Activated naive CD8-positive, alpha-beta T cell treated with anti-CD3 and anti-CD28 coated beads for 36 hours (primary cell): ENCODE measurements around the gene CRKL. TPM values are rescaled to one million over a fixed set of nuclear protein-coding genes. Genes with fewer than 3 reads are reported as not detected.

Experiments used
- DNase-seq: peaks from one replicate; pipeline ENCODE4 v3.0.0; 2021
- H3K27ac Mint-ChIP-seq: one replicate; pipeline ENCODE4 v1.8.0; 2022; ENCODE audit warnings: mild to moderate bottlenecking, moderate library complexity, mixed read lengths
- H3K27me3 Mint-ChIP-seq: one replicate; pipeline ENCODE4 v1.8.0; 2022; ENCODE audit warnings: mild to moderate bottlenecking, mixed read lengths
- H3K36me3 Mint-ChIP-seq: one replicate; pipeline ENCODE4 v1.8.0; 2021; ENCODE audit warnings: mild to moderate bottlenecking, mixed read lengths
- H3K4me1 Mint-ChIP-seq: one replicate; pipeline ENCODE4 v1.8.0; 2021; ENCODE audit warnings: mixed read lengths
- H3K4me3 Mint-ChIP-seq: one replicate; pipeline ENCODE4 v1.8.0; 2022; ENCODE audit warnings: mild to moderate bottlenecking, moderate library complexity, mixed read lengths
- H3K9me3 Mint-ChIP-seq: one replicate; pipeline ENCODE4 v1.8.0; 2022; ENCODE audit warnings: mixed read lengths
- total RNA-seq, 2 experiments: library from RNA; stranded (reverse); gene quantifications; one replicate each; pipeline ENCODE4 v1.2.3, GENCODE V29; 2021

Gene CRKL
- total RNA-seq, 2 experiments from 2014 or later: 82.1 to 82.2 TPM

DNA sequence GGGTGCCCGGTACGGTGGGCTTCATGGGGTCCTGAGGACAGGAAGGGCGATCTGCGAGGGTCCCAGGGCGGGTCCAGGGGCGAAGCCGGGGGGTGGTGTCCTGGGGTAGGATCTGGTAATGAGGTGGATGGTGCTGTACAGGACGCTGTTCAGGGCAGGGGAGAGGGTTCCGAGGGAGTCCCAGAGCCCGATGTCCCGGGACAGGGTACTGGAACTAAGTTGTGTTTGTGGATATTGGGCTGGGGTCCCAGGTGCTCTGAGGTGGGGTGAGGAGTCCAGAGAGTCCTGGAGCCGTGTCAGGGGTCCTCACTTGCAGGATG lies 65.3 kb downstream of the CRKL start:
- no peak for DNase-seq
- peaks cover 33% of the 10 kb centered on the region for H3K4me1 Mint-ChIP-seq

DNA sequence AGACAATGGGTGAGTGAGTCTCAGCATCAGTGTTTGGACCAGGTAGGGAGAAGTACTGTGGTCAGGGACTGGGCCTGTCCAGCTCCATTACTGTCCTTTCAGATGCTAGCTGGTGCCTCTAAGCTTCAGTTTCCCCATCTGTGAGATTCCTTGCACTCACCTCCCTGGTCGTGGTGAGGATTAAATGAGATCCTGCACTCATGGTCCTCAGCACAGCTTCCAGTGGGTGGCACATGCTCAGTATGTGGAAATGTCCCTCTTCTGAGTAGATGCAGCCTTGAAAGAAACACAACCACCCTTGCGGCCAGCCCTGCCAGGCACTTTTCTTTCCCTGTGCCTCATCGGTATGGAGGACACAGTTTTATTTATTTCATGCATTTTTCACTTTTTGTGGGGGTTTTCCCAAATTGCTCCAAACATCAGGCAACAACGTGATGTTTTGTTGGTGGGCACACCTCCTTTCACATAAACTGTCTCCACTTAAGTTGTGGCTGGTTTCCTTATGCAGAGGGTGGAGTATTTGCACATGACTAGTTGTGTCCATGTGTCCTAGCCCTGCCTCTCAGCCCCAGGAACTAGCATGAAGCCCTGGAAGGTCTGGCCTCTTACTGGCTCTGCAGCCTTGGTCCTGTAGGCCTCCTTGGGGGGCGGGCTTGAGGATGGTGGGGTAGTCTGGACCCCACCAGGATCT lies 66.0 kb downstream of the CRKL start:
- Mint-ChIP-seq H3K27me3 (no peaks in the 10 kb centered on the region), H3K4me1 (peaks cover 33% of the 10 kb centered on the region), H3K4me3 (peak overlapping the region; percentile 98)

More for the DNA sequence above, 65.3 kb downstream of the CRKL start:
- H3K9me3 Mint-ChIP-seq: peaks cover 7% of the 10 kb centered on the region
- H3K36me3 Mint-ChIP-seq: peaks cover 1% of the 10 kb centered on the region
- H3K4me3 Mint-ChIP-seq: peak overlapping the region; percentile 98
- H3K27ac Mint-ChIP-seq: peak overlapping the region; percentile 88
- H3K27me3 Mint-ChIP-seq: no peaks in the 10 kb centered on the region

DNA sequence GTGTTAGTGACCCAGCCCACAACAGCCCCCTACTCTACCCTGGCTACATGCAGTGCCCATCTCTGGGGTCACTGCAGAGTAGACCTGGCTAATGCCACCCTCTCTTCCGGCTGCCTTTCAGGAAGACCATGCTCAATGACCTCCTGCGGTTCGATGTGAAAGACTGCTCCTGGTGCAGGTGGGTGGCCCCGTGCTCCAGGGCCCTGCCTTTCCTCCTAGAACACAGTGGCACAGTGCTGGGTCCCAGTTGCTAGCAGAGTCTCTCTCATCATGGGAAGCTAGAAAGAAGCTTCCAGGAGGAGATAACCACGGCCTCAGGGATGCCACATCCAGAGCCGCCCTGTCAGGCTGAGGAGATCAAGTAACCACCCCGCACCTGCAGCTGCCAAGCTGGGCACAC lies 68.5 kb downstream of the CRKL start:
- Mint-ChIP-seq H3K4me1 (peaks cover 24% of the 10 kb centered on the region), H3K27ac (no peak overlapping the region), H3K4me3 (no peak overlapping the region), H3K27me3 (no peaks in the 10 kb centered on the region), H3K9me3 (no peaks in the 10 kb centered on the region), H3K36me3 (peaks cover 1% of the 10 kb centered on the region)
- DNase-seq: no peak

More for the DNA sequence above, 66.0 kb downstream of the CRKL start:
- no peak for DNase-seq
- H3K27ac Mint-ChIP-seq: peak overlapping the region; percentile 88
- peaks cover 1% of the 10 kb centered on the region for H3K36me3 Mint-ChIP-seq
- peaks cover 6% of the 10 kb centered on the region for H3K9me3 Mint-ChIP-seq

DNA sequence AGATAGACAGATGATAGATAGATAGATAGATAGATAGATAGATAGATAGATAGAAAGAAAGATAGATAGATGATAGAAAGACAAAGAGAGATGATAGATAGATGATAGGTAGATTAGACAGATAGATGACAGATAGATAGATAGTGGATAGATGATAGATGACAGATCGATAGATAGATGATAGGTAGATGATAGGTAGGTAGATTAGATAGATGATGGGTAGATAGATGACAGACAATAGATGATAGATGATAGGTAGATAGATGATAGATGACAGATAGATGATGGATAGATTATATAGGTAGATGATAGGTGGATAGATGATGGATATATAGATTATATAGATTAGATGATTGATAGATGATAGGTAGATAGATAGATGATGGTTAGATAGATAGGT lies 69.2 kb downstream of the CRKL start:
- peaks cover 1% of the 10 kb centered on the region for H3K36me3 Mint-ChIP-seq
- no peaks in the 10 kb centered on the region for H3K9me3 Mint-ChIP-seq
- no peak overlapping the region for H3K4me3 Mint-ChIP-seq
- peaks cover 19% of the 10 kb centered on the region for H3K4me1 Mint-ChIP-seq
- no peak for DNase-seq
- H3K27ac Mint-ChIP-seq: no peak overlapping the region
- H3K27me3 Mint-ChIP-seq: no peaks in the 10 kb centered on the region

DNA sequence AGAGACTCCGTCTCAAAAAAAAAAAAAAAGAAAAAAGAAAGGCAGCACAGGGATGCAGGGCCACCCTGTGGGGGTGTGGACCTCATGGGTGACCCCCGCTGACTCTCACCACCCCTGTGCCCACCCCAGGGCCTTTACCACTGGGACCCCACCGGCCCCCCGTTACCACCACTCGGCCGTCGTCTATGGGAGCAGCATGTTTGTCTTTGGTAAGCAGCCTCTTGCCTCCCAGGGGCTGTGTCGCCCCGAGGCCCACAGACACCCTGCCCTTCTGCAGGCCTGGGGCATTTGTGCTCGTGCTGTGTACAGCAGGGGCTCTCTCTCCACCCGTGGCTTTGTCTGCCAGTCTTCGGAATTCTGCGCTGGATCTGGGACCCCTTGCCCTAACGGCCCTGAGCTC lies 70.2 kb downstream of the CRKL start:
- no peak for DNase-seq
- H3K4me3 Mint-ChIP-seq: no peak overlapping the region
- peaks cover 19% of the 10 kb centered on the region for H3K4me1 Mint-ChIP-seq
- no peaks in the 10 kb centered on the region for H3K9me3 Mint-ChIP-seq
- H3K27ac Mint-ChIP-seq: no peak overlapping the region
- no peaks in the 10 kb centered on the region for H3K27me3 Mint-ChIP-seq
- H3K36me3 Mint-ChIP-seq: peaks cover 1% of the 10 kb centered on the region

DNA sequence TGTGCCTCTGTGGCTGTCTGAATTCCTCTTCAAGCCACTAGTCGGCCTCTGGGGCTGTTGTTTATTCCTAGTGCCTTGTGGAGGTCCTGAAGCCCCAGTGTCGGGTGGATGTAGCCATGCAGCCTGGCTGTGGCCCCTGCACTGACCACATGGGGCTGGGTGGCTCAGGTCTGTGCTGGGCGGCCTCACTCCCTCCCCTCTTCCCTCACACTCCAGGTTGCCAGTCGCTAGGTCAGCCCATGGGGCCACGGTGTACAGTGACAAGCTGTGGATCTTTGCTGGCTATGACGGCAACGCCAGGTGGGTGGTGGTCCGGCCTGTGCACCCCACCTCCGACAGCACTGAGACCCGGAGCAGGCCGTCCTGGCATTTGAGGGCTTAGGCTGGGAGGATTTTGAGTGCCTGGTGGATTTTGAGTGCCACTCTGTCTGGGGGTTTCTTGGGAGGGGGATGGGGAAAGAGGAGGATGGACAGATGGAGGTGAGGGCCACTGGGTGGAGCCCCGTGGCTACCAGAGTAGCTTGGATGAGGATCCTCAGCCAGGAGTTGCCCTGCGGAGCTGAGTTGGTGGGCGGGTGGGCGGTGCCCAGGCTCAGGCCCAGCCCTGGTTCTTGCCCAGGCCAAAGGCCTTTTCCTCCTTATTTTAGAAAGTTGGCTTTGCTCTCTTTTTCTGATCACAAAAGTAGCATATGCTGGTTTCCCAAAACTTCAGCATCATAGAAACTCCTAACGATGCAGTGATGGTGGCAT lies 71.5 kb downstream of the CRKL start:
- Mint-ChIP-seq H3K27ac (no peak overlapping the region), H3K36me3 (no peaks in the 10 kb centered on the region), H3K27me3 (no peaks in the 10 kb centered on the region), H3K9me3 (no peaks in the 10 kb centered on the region), H3K4me3 (no peak overlapping the region), H3K4me1 (peaks cover 9% of the 10 kb centered on the region)
- no peak for DNase-seq

DNA sequence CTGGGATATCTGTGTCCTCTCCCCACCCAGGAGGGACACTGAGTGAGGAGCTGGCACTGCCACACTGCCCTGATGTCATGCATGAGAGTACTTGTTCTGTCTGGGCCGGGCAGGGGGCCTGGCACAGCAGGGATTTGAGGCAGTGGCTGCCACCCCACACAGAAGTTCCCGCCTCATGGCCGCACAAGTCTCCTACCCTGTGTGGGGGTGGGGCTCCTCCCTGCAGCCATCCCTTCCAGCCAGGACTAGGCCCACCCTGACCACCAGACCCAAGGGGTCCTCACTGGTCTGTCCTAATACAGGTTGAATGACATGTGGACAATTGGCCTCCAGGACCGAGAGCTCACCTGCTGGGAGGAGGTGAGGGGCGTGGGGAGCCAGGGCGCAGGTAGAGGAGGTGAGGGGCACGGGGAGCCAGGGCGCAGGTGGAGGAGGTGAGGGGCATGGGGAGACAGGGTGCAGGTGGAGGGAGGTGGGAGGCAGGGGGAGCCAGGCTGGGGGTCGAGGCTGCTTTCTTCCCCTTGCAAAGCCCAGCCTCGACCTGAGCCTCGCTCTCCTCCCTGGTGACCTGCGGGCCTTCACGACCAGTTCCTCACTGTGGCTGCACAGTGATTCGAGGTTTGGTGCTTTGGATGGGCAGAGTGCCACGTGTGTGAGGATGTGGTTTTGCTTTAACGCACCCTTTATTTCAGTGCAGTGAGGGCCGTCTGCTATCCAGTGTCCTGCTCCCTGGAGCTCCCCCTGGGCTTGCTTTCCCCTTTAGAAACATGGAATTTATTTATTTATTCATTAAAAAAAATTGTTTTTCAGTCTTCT lies 72.3 kb downstream of the CRKL start:
- no peak for DNase-seq
- Mint-ChIP-seq H3K36me3 (no peaks in the 10 kb centered on the region), H3K27me3 (no peaks in the 10 kb centered on the region), H3K4me3 (no peak overlapping the region), H3K4me1 (peaks cover 6% of the 10 kb centered on the region), H3K27ac (no peak overlapping the region), H3K9me3 (no peaks in the 10 kb centered on the region)

DNA sequence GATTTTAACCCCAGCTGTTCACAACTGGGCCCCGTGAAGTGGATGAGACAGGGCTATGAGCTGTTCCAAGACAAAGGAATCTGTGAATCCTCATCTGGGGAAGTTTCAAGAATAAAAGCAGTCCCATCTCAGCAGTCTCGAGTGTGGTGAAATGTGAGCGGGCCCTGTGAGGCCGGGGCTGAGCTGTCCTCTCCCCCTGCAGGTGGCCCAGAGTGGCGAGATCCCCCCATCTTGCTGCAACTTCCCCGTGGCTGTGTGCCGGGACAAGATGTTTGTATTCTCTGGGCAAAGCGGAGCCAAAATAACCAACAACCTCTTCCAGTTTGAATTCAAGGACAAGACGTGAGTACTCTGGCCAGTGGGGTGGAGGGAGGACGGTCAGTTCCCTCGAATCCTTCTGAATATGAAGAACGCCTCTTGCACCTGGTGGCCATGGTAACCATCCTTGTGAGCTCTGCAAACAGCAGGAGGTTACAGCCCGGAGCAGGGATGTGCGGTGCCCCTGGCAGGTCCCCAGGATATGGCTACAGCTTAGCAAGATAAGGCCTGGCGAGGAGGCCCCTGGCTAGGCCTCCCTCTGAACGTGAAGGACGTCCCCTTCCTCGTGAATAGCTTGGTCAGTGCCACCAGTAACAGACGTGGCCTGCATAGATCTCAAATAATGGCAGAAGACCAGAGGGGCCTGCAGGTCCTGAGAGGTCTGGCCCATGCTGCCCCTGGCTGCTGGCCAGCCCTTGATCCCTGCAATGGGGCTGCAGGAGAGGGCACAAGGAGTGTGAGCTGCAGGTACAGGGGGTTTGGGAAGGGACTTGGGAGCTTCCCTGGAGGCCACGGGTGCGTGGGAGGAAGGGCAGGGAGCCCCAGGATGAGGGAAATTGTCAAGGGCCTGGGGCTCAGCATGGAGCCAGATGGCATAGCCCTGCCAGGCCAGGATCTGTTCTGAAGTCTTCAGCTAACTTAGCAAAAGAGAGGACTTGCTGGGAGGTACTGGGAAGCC lies 73.3 kb downstream of the CRKL start:
- no peak overlapping the region for H3K27ac Mint-ChIP-seq

DNA sequence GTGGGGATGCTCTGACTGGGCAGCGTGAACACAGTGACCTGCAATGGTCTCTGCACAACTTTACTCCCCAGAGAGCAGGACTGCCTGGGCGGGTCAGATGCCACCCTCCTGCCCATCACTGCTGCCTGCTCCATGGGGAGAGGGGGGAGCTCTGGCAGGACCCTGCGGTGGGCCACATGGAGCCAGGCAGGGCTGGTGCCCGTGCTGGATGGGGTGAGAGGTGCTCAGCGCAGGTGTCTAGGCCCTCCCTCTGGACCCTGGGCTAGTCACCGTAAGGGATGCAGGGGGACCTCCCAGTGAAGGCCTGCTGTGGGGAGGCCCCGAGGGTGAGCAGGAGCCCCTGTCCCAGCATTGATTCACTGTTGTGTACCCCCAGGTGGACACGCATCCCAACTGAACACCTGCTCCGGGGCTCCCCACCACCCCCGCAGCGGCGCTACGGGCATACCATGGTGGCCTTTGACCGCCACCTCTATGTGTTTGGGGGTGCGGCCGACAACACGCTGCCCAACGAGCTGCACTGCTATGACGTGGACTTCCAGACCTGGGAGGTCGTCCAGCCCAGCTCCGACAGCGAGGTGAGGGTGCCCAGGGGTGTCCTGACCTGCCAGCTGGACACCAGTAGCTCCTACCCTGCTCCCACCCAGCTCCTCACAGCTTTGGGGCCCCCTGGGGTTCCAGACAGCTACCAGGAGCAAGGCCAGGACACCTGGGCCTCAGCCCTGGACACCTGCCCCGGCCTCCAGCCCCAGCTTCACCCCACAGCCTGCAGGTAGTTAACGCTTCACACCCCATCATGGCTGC lies 74.2 kb downstream of the CRKL start:
- Mint-ChIP-seq H3K27me3 (no peaks in the 10 kb centered on the region), H3K36me3 (peaks cover 1% of the 10 kb centered on the region), H3K27ac (no peak overlapping the region), H3K4me3 (no peak overlapping the region), H3K9me3 (no peaks in the 10 kb centered on the region), H3K4me1 (peaks cover 6% of the 10 kb centered on the region)
- no peak for DNase-seq

More for the DNA sequence above, 73.3 kb downstream of the CRKL start:
- Mint-ChIP-seq H3K27me3 (no peaks in the 10 kb centered on the region), H3K4me3 (no peak overlapping the region), H3K4me1 (peaks cover 6% of the 10 kb centered on the region), H3K9me3 (no peaks in the 10 kb centered on the region), H3K36me3 (peaks cover 1% of the 10 kb centered on the region)
- no peak for DNase-seq

DNA sequence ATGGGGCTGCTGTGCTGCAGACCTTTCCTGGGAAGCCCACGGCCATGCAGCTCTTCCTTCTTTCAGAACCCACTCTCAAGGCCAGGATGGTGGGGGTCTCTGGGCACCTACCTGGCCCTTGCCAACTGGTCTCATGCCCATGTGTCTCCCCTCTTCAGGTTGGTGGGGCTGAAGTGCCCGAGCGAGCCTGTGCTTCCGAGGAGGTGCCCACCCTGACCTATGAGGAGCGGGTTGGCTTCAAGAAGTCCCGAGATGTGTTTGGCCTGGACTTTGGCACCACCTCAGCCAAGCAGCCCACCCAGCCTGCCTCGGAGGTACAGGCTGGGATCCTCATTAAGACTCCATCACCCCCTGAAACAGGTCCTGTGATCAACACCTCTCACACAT lies 74.8 kb downstream of the CRKL start:
- no peaks in the 10 kb centered on the region for H3K27me3 Mint-ChIP-seq
- DNase-seq: no peak
- H3K9me3 Mint-ChIP-seq: no peaks in the 10 kb centered on the region
- no peak overlapping the region for H3K4me3 Mint-ChIP-seq
- peaks cover 1% of the 10 kb centered on the region for H3K36me3 Mint-ChIP-seq
- no peak overlapping the region for H3K27ac Mint-ChIP-seq
- H3K4me1 Mint-ChIP-seq: peaks cover 6% of the 10 kb centered on the region

DNA sequence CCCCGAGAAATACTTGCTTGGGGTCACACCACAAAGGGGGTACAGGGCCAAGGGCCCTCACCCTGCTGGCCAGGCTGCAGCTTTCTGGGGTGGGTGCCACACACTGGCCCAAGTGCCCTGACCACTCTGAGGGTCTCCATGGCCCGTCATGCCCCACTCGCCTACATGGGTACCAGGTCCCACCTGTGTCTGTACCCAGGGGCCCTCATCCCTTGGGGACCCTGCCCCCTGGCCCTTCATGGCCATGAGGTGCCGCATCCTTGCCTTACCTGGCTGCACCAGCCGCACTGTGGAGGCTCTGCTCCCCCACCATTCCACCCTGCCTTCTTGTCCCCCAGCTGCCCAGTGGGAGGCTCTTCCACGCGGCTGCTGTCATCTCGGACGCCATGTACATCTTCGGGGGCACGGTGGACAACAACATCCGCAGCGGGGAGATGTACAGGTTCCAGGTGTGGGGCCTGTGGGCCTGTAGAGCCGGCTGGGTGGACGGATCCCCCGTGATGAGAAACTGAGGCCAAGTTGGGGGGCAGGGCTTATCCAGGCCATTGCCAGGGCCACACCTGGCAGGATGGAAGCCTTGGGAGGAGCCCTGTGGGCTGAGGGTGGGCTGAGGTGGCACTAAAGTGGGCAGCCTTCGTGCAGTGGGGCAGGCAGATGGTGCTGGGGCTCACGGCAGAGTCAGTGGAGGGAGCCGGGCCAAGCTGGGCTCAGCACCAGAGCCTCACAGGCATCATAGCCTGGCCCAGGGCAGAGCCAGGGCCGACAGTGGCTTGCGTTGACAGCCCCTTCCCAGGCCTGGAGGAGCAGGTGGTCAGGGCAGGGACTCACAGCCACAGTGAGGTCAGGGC lies 75.5 kb downstream of the CRKL start:
- H3K27ac Mint-ChIP-seq: no peak overlapping the region
- peaks cover 6% of the 10 kb centered on the region for H3K4me1 Mint-ChIP-seq
- H3K9me3 Mint-ChIP-seq: no peaks in the 10 kb centered on the region

DNA sequence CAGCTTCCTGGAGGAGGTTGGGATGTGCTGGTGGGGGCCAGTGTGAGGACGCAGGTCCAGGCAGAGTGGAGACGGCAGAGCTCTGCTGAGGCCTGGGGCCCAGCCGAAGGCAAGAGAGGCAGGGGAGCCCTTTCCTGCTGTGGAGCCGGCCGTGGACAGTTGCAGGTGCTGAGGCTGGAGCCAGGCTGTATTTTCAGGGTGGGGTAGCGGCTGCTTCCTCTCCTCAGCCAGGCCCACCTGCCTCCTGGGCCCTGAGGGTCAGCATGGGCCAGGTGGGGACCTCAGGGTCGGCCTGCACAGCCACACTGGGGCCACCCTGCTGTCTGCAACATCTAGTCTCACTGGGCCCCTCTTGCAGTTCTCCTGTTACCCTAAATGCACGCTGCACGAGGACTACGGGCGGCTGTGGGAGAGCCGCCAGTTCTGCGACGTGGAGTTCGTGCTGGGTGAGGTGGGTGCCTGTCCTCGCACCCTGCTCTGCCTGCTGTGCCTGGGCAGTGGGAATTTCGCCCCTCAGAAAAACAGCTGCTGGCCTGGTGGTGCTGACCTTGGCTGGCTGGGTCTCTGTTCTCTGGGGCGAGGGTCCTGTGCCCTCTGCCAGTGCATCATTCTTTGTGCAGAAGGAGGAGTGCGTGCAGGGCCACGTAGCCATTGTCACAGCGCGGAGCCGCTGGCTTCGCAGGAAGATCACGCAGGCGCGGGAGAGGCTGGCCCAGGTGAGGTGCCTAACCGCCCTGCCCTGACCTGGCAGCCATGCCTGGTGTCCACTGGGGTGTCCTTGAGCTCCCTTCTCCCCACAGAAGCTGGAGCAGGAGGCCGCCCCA lies 76.3 kb downstream of the CRKL start:
- no peaks in the 10 kb centered on the region for H3K9me3 Mint-ChIP-seq
- peaks cover 1% of the 10 kb centered on the region for H3K36me3 Mint-ChIP-seq

More for the DNA sequence above, 75.5 kb downstream of the CRKL start:
- Mint-ChIP-seq H3K4me3 (no peak overlapping the region), H3K36me3 (peaks cover 1% of the 10 kb centered on the region), H3K27me3 (no peaks in the 10 kb centered on the region)
- DNase-seq: no peak

More for the DNA sequence above, 76.3 kb downstream of the CRKL start:
- peaks cover 9% of the 10 kb centered on the region for H3K4me1 Mint-ChIP-seq
- H3K27me3 Mint-ChIP-seq: no peaks in the 10 kb centered on the region
- H3K27ac Mint-ChIP-seq: no peak overlapping the region
- no peak overlapping the region for H3K4me3 Mint-ChIP-seq
- no peak for DNase-seq
